22Rv1 (cell line): Measurements from ENCODE around the gene FBXO4.

ENCODE experiments used
- ZFX ChIP-seq: fragments of 450-650 bp; IDR thresholded peaks from 2 replicates; pipeline ENCODE4 v1.6.1; 2017; ENCODE audit warnings: antibody characterized with exemption, borderline replicate concordance
- TF ChIP-seq, protein P1 (sequence below): fragments of 450-650 bp; IDR thresholded peaks from 2 replicates; pipeline ENCODE4 v1.5.1; 2017; ENCODE audit warnings: mild to moderate bottlenecking

GRCh38 chr5:41929035-41929434, 4.0 kb downstream of the FBXO4 start:
- TF ChIP-seq, protein P1, sequence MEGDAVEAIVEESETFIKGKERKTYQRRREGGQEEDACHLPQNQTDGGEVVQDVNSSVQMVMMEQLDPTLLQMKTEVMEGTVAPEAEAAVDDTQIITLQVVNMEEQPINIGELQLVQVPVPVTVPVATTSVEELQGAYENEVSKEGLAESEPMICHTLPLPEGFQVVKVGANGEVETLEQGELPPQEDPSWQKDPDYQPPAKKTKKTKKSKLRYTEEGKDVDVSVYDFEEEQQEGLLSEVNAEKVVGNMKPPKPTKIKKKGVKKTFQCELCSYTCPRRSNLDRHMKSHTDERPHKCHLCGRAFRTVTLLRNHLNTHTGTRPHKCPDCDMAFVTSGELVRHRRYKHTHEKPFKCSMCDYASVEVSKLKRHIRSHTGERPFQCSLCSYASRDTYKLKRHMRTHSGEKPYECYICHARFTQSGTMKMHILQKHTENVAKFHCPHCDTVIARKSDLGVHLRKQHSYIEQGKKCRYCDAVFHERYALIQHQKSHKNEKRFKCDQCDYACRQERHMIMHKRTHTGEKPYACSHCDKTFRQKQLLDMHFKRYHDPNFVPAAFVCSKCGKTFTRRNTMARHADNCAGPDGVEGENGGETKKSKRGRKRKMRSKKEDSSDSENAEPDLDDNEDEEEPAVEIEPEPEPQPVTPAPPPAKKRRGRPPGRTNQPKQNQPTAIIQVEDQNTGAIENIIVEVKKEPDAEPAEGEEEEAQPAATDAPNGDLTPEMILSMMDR, result no peak
- TF ChIP-seq ZFX, result no peak
